GM19023 (cell line): ENCODE data around the gene HLCS.

Source experiments
- ATAC-seq: cut with Tn5 transposase; IDR thresholded peaks from one replicate; pipeline ENCODE4 v1.9.1; 2021; ENCODE audit warnings: mild to moderate bottlenecking, moderate library complexity; ENCODE audit not compliant: unreplicated experiment

HLCS gene

DNA sequence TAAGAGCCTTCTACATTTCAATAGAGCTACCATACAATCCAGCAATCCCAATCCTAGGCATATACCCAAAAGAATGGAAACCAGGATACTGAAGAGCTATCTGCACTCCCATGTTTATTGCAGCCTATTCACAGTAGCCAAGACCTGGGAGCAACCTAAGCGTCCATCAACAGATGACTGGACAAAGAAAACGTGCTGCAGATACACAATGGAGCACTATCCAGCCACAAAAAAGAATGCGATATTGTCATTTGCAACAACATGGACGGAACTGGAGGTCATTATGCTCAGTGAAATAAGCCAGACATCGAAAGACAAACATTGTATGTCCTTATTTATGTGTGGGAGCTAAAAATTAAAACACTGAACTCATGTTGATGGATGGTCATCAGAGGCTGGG lies 115.3 kb downstream of the HLCS start:
- no peak for ATAC-seq

DNA sequence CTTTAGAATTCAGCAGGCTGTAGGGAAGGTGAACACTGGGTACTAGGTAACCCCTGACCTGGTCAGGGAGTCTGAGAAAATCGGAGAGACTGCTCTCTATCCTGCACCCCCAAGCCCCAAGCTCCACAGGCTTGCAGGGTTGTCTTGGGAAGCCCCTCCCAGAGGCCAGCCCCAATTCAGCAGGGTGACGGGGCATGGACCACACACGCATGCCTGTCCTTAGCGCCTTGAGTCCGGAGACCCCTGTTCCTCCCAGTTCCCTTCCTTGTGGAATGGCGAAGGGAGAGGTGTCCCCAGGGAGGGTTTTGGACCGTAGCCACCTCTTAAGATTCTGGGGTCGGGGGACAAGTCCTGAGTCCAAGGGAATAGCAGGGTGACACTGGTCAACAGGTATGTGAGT lies 116.1 kb downstream of the HLCS start:
- ATAC-seq: no peak

GRCh38 chr21:36849461-36850105 lies 116.9 kb downstream of the HLCS start:
- no peak for ATAC-seq

DNA sequence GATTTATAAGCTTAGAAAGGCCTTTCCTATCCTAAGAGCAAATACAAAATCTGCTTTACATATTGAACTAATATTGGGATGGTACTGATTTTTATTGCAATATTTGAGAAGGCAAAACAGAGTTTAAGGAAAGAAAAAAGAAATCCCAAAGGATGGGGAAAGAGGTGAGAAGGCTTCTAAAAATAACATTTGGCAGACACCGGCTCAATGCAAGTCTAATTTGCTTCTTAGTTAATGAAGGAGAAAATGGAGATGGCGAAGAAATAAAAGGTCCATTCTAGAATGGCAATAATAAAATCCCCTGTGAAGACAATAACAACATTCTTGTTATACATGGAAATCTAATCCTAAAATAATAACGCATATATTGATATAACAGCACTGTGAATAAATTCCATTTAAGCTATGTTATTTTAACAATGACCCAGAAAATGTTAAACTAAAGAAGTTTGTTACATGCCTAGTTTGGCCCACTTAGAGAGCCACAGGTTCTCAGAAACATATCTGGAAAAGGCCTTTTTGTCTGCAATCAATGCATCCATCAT lies 117.7 kb downstream of the HLCS start:
- no peak for ATAC-seq

GRCh38 chr21:36847189-36847588 lies 119.3 kb downstream of the HLCS start:
- ATAC-seq: no peak

DNA sequence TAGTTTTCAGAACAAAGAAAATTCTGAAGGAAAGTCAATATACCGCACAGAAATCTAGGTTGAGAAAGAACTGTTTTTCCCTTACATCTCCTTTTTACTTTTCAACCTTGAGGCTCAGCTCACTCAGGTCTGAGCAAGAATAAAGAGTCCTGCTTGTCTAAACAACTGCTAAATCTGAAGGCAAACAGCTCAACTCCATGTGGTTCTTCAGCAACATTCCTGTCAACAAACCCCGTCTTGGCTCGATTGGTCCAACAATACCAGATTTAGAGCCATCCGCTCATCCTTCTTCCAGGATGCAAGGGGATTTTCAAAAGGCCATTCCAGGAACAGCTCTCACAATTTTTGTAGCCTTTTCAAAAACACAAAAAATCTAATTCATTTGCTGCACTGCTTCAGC lies 119.8 kb downstream of the HLCS start:
- no peak for ATAC-seq

DNA sequence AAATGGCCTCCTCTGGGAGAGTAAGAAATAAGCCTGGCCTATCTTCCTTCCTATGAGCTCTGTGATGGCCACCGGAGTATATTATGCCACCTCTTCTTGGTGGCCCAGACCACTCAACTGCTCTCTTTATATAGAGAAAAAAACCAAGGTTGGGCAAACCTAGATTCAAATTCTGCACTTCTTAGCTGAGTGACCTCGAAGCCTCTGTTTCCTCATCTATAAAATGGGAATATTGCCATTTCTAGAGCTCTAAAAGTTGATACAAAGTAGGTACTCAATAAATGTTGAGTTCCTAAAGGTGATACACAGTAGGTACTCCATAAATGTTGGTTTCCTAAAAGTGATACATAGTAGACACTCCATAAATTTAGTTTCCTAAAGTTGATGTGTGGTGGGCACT lies 120.7 kb downstream of the HLCS start:
- ATAC-seq: no peak

DNA sequence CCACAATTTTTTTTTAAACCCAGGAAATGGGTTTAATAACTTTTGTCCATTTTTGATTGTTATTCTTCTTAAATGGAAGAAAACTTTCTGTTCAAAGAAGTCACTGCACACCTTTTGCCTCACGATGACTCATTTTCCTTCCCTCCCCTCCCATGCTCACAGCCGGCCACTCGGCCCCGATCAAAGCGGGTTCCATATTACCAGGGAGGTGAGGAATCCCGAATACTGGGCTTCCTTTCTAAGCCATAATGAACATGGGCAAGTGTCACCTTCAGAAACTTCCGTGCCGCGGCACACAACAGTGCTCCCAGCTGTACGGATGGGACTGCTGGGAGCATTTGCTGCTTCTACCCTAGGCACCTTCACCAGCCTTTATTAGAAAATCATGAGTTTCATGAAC lies 121.4 kb downstream of the HLCS start:
- ATAC-seq: no peak

- no peak for ATAC-seq
Measured at GRCh38 chr21:36841866-36842265, 124.6 kb downstream of the HLCS start.

DNA sequence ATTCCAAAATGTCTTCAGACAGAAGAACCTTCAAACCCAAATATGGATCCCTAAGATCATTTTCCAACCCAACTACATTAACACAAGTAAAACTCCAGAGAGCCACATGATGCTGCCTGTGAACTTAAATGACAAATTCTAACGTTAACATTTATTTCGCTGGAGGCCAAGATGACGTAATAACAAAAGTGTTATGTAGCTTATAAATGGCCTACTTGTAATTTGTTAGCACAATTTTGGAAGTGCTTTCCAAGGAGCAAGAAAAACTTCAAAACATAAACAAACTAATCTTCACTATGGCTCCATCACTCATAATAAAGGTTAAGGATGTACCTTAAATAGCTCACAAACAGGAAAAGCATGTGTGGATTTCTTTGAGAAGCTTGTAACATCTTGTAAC lies 126.7 kb downstream of the HLCS start:
- no peak for ATAC-seq

GRCh38 chr21:36839123-36839522 lies 127.3 kb downstream of the HLCS start:
- ATAC-seq: no peak

GRCh38 chr21:36835383-36835795 lies 131.1 kb downstream of the HLCS start:
- no peak for ATAC-seq

DNA sequence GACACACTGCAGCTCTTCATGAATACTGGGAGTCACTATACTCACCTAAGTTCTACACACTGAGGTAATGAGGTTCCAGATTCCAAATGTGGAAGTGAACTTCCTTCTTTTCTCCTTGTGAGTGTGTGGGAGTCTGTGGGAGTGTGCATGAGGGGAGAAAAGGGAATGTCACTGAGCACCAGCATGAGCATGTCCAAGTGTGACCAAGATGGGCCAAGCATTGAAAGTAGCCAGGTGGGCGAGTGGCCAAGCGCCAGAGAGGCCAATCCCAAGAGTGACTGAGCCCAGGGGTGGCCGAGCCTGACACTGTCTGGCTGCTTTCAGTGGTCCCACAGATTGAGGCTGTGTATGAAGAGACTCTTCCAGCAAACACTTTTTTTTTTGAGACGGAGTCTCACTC lies 132.3 kb downstream of the HLCS start:
- ATAC-seq: no peak

GRCh38 chr21:36830100-36830499 lies 136.4 kb downstream of the HLCS start:
- no peak for ATAC-seq

DNA sequence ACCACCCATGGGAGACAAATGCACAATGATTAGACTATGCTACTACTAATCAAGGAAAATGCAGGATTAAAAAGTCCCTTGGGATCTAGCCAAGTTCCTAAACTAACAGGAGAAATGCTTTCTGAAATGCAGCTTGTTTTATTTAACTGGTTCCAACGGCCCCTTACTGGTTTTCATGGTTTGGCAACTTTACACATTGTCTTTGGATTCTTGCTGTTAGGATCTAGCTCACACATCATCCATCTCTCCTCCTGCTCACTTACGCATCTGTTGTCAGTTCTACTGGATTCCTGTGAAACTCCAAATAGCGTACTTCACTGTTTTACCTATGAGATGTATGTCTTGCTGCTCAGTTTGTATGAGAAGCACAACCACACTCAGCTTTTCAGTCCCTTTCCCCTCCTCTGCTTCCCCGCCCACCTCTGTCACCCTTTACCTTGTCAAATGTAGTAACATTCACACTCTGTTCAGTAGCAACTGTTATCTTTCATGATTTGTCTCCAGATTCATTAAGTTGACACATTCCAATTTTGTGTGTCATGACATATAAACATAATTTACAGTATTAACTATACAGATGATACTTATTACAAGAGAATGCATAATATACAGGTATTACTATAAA lies 137.5 kb downstream of the HLCS start:
- no peak for ATAC-seq

GRCh38 chr21:36828208-36828607 lies 138.3 kb downstream of the HLCS start:
- ATAC-seq: no peak

GRCh38 chr21:36825658-36826057 lies 140.8 kb downstream of the HLCS start:
- ATAC-seq: no peak

GRCh38 chr21:36821032-36821299 lies 145.5 kb downstream of the HLCS start:
- no peak for ATAC-seq

- ATAC-seq: no peak
Measured at GRCh38 chr21:36820176-36821031, 146.1 kb downstream of the HLCS start.

DNA sequence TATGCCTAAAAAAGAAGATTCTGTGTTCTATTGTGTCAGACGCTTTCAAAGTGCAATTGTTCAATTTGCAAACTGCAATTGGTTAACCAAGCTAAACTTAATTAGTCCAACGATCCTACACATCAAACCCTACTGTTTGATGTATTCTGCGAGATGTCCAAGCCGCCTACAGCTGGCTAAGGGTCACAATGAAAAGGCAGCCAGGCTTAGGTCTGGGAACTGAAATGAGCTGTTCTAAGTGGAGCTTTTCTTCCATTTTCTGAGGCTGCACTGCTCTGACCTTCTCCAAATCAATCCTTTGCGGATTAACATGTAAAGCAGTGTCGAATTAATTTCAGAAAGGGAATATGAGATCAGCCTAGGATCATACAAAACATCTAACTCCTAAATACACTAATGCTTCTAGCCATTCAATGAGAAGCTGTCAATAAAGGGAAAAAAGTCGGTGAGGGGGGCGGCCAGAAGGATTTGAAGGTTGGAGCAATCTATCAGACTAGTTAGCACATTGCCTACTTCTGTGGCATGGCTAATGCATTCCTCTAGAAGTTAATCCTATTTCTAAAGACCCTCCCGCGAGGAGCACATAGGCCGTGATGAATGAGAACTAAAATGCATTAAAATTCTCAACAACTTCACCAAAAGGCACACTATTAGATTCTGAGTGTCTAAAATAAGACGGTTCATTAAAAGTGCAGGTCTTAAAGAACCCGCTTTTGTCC lies 148.6 kb downstream of the HLCS start:
- ATAC-seq: no peak

GRCh38 chr21:36816561-36817130 lies 149.8 kb downstream of the HLCS start:
- ATAC-seq: no peak
